DND-41 (cell line): ENCODE results near the gene APOBR.

Experiments used
- EZH2 ChIP-seq: IDR thresholded peaks from 3 replicates; pipeline ENCODE4 v1.6.1; 2012; ENCODE audit warnings: borderline replicate concordance, low read depth, mild to moderate bottlenecking, moderate library complexity, low read length, inconsistent platforms; ENCODE audit not compliant: severe bottlenecking
- TF ChIP-seq, protein P1 (sequence below): IDR thresholded peaks from 2 replicates; pipeline ENCODE4 v1.5.1; 2012; ENCODE audit warnings: borderline replicate concordance, low read length, moderate library complexity, mild to moderate bottlenecking; ENCODE audit not compliant: poor library complexity, severe bottlenecking; ENCODE audit errors: extremely low read depth

DNA sequence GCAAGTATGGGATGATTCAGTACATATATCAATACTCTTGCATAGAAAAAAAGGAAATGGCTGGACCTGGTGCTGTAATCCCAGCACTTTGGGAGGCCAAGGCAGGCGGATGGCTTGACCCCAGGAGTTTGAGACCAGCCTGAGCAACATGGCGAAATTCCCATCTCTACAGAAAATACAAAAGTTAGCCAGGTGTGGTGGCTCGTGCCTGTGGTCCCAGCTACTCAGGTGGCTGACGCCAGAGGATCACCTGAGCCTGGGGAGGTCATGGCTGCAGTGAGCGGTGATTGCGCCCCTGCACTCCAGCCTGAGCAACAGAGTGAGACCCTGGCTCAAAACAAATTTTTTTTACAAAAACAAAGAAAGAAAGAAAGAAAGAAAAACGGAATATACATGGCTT is 52.2 kb downstream of the APOBR start:
- TF ChIP-seq, protein P1, sequence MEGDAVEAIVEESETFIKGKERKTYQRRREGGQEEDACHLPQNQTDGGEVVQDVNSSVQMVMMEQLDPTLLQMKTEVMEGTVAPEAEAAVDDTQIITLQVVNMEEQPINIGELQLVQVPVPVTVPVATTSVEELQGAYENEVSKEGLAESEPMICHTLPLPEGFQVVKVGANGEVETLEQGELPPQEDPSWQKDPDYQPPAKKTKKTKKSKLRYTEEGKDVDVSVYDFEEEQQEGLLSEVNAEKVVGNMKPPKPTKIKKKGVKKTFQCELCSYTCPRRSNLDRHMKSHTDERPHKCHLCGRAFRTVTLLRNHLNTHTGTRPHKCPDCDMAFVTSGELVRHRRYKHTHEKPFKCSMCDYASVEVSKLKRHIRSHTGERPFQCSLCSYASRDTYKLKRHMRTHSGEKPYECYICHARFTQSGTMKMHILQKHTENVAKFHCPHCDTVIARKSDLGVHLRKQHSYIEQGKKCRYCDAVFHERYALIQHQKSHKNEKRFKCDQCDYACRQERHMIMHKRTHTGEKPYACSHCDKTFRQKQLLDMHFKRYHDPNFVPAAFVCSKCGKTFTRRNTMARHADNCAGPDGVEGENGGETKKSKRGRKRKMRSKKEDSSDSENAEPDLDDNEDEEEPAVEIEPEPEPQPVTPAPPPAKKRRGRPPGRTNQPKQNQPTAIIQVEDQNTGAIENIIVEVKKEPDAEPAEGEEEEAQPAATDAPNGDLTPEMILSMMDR = no peak
- TF ChIP-seq EZH2 = no peak
